ENCODE data around the gene ABLIM3.

DNA sequence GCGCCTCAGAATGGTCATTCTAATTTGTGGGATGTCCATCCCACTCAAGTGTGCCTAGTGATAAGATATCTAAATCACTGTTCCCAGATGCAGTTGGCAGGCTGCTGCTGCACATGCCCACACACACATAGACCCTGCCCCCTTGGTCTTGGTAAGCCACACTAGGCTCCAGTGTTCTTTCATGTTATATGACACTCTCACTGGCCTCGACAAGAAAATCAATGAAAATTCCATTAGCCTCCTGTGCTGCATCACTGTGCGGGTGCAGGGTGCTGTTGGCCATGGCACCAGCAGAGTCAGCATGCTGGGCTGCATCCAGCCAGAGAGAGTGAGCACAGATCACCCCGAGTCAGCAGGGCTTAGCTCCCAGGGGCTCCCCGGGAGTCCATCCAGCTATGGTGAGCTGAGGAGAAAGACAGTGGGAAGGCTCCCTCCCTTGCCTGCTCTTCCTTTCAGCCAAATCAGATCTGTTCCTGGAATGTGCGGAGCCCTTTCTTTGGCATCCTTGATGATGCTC is 59.9 kb downstream of the ABLIM3 start:
- TF ChIP-seq, protein P1, sequence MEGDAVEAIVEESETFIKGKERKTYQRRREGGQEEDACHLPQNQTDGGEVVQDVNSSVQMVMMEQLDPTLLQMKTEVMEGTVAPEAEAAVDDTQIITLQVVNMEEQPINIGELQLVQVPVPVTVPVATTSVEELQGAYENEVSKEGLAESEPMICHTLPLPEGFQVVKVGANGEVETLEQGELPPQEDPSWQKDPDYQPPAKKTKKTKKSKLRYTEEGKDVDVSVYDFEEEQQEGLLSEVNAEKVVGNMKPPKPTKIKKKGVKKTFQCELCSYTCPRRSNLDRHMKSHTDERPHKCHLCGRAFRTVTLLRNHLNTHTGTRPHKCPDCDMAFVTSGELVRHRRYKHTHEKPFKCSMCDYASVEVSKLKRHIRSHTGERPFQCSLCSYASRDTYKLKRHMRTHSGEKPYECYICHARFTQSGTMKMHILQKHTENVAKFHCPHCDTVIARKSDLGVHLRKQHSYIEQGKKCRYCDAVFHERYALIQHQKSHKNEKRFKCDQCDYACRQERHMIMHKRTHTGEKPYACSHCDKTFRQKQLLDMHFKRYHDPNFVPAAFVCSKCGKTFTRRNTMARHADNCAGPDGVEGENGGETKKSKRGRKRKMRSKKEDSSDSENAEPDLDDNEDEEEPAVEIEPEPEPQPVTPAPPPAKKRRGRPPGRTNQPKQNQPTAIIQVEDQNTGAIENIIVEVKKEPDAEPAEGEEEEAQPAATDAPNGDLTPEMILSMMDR (conservative IDR thresholded peaks at IDR 0.05; ENCODE audit: low read length) = no peak
- no peak for TF ChIP-seq EZH2phosphoT487 (IDR thresholded peaks at IDR 0.05; ENCODE audit: borderline replicate concordance)
